ENCODE results near the gene TANGO2. TPM values are rescaled to one million over a fixed set of nuclear protein-coding genes. Genes with fewer than 3 reads are reported as not detected.

Gene TANGO2
- total RNA-seq, 2 experiments from 2014 or later = 21.3 to 23.0 TPM

- ChIA-PET CTCF (interaction anchor here (2.2 kb wide), 1 partner anchor 8 kb away, joined by 7 read pairs; the partner anchor contains the start of gene RANBP1), POLR2A (no interaction called here)
These were observed 85.9 kb downstream of the TANGO2 start for GRCh38 chr22:20106849-20107237.

- POLR2A ChIA-PET = interaction anchor here (0.8 kb wide), 1 partner anchor 9 kb away, joined by 3 read pairs; the partner anchor contains the start of gene RANBP1
- CTCF ChIA-PET = no interaction called here
These were observed 86.6 kb downstream of the TANGO2 start for GRCh38 chr22:20107471-20107901.

GRCh38 chr22:20107951-20108756 is 87.2 kb downstream of the TANGO2 start:
- CTCF ChIA-PET = interaction anchor here (0.9 to 1.2 kb wide), 2 partner anchors 9 to 23 kb away, joined by 3 read pairs; partner anchors contain the start of gene TRMT2A
- POLR2A ChIA-PET = interaction anchor here (0.8 to 1.3 kb wide), 2 partner anchors 8 to 9 kb away, joined by 3 read pairs; partner anchors contain the start of gene RANBP1

- CTCF ChIA-PET = interaction anchor here (0.9 to 1.2 kb wide), 2 partner anchors 8 to 24 kb away, joined by 3 read pairs; partner anchors contain the start of gene TRMT2A
- POLR2A ChIA-PET = interaction anchor here (1.3 kb wide), 1 partner anchor 9 kb away, joined by 3 read pairs; no protein-coding TSS in a partner anchor
These were observed 87.9 kb downstream of the TANGO2 start for GRCh38 chr22:20108757-20109230.

- POLR2A ChIA-PET = no interaction called here
- CTCF ChIA-PET = interaction anchor here (1.0 to 2.8 kb wide), 3 partner anchors 8 to 139 kb away, joined by 4 to 14 read pairs (median 4); no protein-coding TSS in a partner anchor
These were observed 88.8 kb downstream of the TANGO2 start for GRCh38 chr22:20109411-20110358.

- CTCF ChIA-PET = interaction anchor here (0.8 to 2.8 kb wide), 7 partner anchors 9 to 140 kb away, joined by 3 to 14 read pairs (median 3); no protein-coding TSS in a partner anchor
- POLR2A ChIA-PET = interaction anchor here (0.5 to 1.6 kb wide), 2 partner anchors 10 to 40 kb away, joined by 5 to 11 read pairs; no protein-coding TSS in a partner anchor
These were observed 89.6 kb downstream of the TANGO2 start for GRCh38 chr22:20110359-20110985.

GRCh38 chr22:20111045-20111688 is 90.3 kb downstream of the TANGO2 start:
- ChIA-PET POLR2A (interaction anchor here (0.5 to 1.6 kb wide), 3 partner anchors 11 to 40 kb away, joined by 5 to 11 read pairs (median 7); no protein-coding TSS in a partner anchor), CTCF (interaction anchor here (0.7 to 2.8 kb wide), 10 partner anchors 10 to 141 kb away, joined by 3 to 14 read pairs (median 3); no protein-coding TSS in a partner anchor)

- POLR2A ChIA-PET = interaction anchor here (0.9 to 1.6 kb wide), 2 partner anchors 11 to 29 kb away, joined by 4 to 7 read pairs (median 5); no protein-coding TSS in a partner anchor
- CTCF ChIA-PET = interaction anchor here (0.7 to 2.8 kb wide), 7 partner anchors 10 to 142 kb away, joined by 3 to 14 read pairs (median 3); no protein-coding TSS in a partner anchor
These were observed 91.0 kb downstream of the TANGO2 start for GRCh38 chr22:20111689-20112622.

GRCh38 chr22:20112623-20113511 is 92.0 kb downstream of the TANGO2 start:
- ChIA-PET CTCF (interaction anchor here (1.1 to 2.8 kb wide), 4 partner anchors 11 to 143 kb away, joined by 3 to 14 read pairs (median 4); no protein-coding TSS in a partner anchor), POLR2A (interaction anchor here (0.7 to 0.9 kb wide), 2 partner anchors 12 to 14 kb away, joined by 3 to 4 read pairs; no protein-coding TSS in a partner anchor)

GRCh38 chr22:20113551-20114310 is 92.8 kb downstream of the TANGO2 start:
- ChIA-PET POLR2A (interaction anchor here (0.7 kb wide), 1 partner anchor 14 kb away, joined by 3 read pairs; no protein-coding TSS in a partner anchor), CTCF (interaction anchor here (1.1 kb wide), 1 partner anchor 46 kb away, joined by 4 read pairs; no protein-coding TSS in a partner anchor)

GRCh38 chr22:20114506-20115475 is 93.9 kb downstream of the TANGO2 start:
- POLR2A ChIA-PET = no interaction called here
- CTCF ChIA-PET = interaction anchor here (1.1 to 3.2 kb wide), 3 partner anchors 9 to 47 kb away, joined by 4 to 13 read pairs (median 7); no protein-coding TSS in a partner anchor

- CTCF ChIA-PET = interaction anchor here (2.2 to 3.2 kb wide), 2 partner anchors 10 to 14 kb away, joined by 7 to 13 read pairs; no protein-coding TSS in a partner anchor
- POLR2A ChIA-PET = interaction anchor here (0.9 to 2.8 kb wide), 3 partner anchors 8 to 34 kb away, joined by 3 to 16 read pairs (median 3); no protein-coding TSS in a partner anchor
These were observed 94.9 kb downstream of the TANGO2 start, which contains the start of gene RANBP1 for GRCh38 chr22:20115691-20116375. Gene RANBP1 (plus strand): TSS chr22:20116104. CDS start chr22:20116185, 81 bp downstream.
